Amniotic stem cell (primary cell): Measurements from ENCODE around the gene ACOX3.
"Not testable (repeated sequence)": the region's sequence is repeated elsewhere in the genome, so short reads cannot be mapped to it uniquely, and the experiment has no call there.

Experiments
- DNase-seq: peaks from one replicate; lab custom pipeline; 2025; lab: John Stamatoyannopoulos, UW

ACOX3 gene

DNA sequence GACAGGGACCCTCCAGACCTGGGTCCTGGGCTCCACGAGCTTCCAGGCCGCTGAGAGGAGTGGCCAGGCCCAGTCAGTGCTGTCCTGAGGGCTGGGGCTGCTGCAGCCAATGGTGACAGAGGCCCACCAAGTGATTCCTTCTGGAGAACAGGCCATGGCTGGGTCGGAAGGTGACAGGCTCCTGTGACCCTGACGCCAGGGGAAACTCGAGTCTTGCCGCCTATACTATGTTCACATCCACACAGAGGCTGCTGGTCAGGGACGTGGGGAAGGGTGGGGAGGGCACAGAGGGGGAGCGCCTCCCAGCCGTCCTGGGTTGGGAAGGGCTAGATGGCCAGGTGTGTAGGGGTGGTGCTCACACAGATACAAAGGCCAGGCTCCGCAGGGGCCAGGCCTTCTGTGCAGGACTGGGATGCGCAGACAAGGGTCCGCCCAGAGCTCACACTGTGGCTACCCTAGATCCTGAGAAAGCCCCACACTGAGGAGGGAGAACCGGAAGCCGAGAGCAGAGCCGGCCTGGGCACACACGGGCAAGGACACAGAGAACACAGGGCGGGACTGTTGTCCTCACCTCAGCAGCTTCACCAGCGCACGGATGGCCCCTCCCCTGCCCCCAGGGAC is 89.6 kb downstream of the ACOX3 start:
- DNase-seq = no peak

DNA sequence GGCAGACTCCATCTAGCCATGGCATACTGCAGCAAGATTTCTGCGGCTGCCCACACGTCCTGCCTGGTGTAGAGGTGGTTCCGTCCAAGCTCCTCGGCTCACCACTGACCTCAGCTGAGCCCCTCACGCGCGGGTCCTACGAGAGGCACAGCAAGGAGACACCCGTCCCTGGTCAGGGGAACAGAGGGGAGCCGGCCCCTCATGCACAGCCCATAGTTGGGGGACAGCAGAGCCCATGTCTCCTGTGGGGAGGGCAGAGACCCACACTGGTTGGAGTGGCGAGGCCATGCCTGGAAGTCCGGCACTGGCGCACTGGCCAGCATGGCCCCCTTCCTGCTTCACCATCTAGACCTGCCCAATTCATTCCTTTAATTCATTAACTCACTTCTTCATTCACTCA is 90.2 kb downstream of the ACOX3 start:
- DNase-seq = no peak

DNA sequence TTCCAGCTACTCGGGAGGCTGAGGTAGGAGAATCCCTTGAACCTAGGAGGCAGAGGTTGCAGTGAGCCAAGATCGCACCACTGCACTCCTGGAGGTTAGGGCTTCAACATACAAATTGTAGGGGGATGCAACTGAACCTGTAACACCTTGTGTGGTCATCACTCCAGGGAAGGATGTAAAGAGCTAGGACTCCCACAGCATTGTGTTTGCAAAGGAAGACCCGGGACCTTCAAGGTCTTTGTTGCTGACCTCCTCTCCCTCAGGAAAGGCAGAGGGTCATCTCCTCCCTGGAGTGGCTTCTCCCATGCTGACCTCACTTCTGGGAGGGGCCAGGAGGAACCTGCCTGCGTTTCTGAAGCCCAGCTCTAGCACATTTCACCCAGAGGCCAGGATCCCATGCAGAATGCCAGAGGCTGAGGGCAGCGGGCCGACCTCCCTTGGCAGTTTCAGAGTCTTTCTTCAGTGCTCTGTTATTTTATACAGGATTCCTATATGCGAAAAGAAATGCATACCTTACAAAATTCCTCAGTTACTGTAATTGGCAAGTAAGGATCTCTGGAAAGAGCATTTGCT is 90.8 kb downstream of the ACOX3 start:
- no peak for DNase-seq

DNA sequence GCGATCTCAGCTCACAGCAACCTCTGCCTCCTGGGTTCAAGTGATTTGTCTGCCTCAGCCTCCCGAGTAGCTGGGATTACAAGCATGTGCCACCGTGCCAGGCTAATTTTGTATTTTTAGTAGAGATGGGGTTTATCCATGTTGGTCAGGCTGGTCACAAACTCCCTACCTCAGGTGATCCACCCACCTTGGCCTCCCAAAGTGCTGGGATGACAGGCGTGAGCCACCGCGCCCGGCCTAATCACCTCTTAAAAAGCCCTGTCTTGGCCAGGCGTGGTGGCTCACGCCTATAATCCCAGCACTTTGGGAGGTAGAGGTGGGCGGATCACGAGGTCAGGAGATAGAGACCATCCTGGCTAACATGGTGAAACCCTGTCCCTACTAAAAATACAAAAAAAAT is 91.3 kb downstream of the ACOX3 start:
- not testable (repeated sequence) for DNase-seq

DNA sequence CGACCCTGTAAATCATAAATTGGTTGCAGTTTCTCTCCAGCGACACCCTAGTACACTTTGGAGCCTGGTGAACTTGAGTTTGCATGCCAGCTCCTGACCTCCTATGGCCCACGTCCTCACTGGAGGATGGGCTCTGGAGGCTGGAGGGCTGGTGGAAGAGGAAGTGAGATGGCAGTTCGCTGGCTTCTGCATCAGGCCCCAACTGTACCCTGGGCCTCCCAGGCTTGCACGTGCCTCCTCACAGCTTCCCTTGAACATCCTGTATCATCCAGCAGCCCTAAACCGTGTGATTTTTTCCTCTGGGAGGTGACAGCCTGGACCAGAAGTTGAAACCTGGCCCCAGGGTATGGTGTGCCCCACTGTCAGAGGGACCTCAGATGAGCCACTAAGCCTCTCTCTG is 92.5 kb downstream of the ACOX3 start:
- no peak for DNase-seq

DNA sequence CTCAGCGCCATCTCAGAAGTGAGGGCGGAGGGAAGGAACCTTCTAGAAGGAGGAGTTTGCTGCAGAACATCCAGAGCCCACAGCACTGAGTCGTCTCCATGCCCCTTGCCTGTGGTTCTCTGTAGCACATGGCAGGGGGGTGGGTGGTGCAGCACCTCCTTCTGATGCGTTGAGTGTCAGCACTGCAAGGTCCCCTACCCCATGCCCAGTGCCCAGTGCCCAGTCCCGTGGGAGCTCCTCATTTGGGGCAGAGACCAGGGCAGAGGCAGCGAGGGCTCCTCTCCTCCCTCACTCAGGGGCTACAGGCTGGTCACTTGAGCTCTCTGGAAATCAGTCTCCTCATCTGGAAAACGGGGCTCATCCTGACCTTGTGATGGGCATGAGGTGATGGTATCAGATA is 92.9 kb downstream of the ACOX3 start:
- no peak for DNase-seq

DNA sequence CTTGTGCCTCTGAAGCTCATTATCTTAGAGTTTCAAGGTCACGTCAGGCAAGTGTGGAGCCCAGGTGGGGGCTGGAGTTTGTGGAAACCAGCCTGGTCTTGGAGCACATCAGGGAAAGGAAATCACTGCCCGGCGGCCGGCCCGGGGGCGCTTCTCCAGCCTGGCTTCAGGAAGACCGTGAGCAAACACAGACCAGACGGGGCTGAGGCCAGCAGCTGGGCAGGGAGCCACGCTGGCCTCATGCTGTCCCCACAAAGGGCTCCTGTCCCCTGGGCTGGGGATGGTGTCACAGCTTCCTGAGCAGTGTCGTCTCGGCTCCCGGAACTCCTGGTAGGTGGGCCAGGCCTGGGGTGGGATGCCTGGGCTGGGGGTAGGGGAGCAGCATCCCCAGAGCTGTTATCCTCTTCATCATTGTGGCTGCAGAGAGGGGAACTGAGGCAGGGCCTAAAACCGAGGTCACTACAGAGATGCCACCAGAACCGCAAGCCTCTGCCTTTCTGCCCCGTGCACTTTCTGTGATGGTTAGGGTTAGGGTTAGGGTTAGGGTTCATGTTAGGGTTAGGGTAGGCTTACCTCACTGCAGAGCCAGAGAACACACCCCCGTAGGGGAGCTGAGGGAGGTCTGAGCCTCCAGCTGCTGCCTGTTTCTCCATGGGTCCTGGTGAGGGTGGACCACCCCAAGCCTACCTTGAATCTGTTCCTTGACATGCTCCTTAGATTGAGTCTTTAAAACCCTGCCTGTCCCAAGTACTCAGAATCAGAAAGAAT is 93.5 kb downstream of the ACOX3 start:
- DNase-seq = no peak

DNA sequence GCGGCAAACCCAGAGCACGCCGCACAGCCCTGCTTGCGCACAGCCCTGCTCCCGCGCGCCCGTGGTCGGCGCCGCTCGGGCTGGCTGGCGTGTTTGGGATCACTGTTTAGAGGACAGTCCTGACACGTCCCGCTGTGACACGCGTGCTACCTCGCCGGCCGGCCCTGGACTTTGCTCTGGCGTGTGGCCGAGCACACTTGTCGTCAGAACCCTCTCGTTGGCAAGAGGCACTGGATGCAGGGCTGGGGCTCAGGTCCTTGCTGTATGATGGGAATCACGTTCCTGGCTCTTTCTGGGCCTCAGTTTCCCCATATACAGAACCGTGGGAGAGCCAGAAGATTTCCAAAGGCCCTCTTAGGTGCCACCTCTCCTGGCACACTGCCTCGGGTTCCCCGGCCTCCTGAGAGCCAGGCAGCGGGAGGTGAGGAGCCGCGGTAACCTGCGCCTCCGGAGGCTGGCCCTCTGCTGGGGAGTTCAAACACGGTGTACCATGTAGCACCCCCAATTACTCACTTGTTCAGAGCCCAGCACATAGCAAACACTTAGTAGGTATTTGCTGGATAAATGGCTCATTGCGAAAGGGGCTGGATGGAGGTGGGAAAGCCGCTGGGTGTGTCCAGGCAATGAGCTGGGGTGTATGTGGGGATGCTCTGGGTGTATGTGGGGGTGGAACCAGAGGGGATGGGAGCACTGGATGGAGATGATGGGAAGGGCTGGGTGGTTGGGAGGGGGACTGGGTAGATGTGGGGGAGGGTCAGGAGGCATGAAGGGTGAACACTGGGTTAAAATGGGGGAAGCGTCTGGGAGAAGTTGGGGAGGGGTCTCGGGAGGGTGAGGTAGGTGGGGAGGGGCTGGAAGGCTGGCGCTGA is 94.3 kb downstream of the ACOX3 start:
- no peak for DNase-seq

DNA sequence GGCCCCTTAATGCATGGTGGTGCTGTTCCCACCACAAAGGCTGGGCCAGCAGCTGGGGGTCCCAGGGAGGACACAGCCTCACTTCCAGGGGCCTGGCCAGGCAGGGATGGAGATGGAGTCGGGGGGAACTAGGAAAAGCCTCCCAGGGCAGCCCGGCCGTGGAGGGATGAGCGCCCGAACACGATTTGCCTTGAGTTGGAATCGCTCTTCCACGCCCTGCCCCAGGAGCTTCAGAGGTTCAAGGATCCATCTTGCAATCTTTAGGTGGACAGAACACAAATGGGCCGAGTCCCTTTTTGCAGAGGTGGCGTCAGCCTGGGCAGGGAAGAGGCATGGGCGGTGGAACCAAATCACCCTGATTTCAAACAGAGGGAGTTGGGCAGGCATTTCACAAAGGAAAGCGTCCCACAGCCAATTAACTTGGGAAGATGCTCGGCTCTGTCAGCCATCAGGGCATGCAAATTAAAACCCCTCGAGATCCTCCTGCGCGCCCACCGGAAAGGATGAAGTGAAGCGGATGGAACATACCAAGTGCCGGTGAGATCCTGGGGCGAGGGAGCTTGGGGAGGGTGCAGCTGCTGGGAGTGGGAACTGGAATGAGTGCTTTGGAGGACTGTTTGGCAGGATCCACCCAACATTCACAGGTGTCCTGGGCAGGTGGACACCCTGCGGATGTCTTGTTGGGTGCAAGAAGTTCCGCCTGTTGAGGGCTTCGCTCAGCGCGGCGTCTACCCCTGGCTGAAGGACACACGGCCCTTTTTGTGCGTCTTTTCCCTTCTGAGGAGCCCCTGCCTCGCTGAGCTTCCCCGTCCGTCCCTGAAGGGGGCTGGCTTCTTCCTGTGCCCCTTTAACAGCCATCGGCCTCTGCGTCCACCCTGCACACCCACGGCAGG is 95.2 kb downstream of the ACOX3 start:
- DNase-seq = no peak

DNA sequence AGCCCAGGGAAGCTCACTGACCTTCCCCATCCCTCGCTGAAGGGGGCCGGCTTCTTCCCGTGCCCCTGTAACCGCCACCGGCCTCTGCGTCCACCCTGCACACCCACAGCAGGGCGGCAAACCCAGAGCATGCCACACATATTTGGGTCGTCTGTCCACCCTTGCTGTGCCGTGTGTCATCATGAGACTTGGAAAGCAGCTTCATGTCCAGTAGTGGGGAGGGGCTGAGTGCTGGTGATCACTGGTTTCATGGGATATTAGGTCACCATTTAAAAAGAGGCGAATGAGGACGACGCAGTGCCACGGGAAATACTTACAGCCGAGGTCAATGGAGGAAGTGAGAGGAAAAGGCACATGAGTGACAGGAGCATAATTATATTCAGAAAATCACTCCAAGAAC is 96.1 kb downstream of the ACOX3 start:
- no peak for DNase-seq

DNA sequence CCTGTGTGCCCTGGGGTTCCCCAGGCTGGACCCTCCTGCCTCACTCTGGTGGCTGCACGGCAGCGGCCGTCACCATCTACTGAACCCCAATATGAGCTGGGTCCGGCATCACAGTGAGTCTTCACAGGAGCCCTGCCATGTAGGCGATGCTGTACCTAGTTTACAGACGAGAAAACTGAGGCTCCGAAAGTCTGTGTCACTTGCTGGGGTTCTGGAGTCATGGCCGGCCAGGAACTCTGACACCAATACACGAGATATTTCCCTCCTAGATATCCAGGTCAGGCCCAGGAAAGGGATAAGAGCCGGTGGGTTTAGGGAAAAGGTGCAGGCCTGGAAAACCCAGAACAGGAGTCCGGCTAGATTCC is 96.6 kb downstream of the ACOX3 start:
- DNase-seq = no peak

DNA sequence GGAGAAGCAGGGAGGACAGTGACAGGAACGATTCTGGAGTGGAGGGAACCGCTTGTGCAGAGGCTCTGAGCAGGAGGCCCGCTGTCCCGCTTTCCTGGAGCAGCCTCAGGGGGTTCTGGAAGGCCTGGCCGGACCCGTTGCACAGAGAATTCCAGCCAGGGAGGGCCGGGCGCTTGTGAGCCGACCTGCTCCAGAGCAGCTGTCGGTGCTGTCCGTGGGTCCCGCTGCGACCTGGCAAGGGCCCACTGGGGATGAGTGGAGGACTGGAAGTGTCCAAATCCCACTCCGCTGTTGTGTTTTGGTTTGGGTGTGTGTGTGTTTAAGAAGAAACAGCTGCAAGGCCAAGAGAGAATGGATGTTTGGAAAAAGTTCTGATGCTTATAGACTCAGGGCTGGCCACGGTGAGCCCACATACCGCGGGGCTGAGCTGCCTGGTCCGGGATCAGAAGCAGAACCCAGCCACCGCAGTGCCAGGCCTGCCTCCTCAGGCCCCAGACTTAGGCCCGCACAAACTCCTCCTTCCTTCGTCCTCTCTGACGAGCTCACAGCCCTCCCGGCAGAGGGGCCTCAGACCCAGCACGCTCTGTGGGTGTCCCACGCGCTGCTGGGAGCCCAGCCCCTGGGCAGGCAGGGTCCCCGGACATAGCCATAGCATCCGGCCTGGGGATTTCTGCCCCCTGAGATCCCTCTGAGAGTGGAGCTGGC is 97.1 kb downstream of the ACOX3 start:
- no peak for DNase-seq

DNA sequence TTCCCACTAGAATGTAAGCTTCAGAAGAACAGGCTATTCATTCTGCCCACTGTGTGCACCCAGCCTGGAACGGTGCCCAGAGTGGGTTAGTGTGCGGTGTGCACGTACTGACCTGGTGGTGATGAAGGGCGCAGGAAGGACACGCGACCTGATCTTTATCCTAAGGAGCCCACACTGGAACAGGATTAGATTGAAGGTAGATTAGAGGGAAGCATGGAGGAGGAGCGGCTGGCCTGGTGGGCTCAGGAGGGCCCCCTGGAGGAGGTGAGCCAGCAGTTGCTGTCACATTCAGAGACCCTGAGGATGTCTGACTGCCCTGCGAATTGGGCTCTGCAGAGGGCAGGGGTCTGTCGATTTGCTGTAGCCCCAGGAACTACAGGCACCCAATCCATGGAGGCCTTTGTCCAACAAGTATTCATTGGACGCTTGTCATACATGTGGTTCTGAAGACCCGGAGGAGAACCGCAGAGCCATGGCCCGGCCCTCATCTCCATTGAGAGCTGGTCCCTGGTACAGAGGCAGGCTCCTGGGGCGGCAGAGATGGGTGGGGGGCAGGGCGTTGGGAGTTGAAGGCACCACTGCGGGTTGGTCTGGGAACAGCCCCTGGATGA is 97.8 kb downstream of the ACOX3 start:
- no peak for DNase-seq

DNA sequence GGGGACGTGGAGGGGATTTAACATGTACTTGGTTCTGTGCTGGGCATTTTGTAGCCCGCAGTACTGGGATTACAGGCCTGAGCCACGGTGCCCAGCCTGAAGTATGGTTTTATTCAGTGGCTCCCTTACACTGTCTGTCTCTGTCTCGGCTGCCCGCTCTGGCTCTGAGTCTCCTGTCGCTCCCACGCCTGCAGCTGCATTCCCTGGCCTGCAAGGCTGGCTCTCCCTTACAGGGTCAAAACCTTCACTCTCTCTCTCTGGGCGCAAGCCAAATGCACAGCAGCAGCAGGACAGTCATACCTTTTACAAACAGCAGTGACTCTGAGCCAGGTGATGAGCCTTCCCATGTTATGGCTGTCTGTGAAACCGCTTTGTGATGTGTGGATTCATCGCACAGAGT is 98.8 kb downstream of the ACOX3 start:
- no peak for DNase-seq

DNA sequence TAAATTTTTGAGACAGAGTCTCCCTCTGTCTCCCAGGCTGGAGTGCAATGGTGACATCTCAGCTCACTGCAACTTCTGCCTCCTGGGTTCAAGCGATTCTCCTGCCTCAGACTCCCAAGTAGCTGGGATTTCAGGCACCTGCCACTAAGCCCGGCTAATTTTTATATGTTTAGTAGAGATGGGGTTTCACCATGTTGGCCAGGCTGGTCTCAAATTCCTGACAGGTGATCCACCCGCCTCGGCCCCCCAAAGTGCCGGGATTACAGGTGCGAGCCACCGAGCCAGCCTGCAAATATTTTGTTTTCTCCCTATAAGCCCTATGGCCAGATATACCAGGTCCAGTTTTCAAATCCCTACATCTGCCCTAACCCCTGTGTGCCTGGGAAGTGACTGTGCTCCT is 99.2 kb downstream of the ACOX3 start:
- not testable (repeated sequence) for DNase-seq

DNA sequence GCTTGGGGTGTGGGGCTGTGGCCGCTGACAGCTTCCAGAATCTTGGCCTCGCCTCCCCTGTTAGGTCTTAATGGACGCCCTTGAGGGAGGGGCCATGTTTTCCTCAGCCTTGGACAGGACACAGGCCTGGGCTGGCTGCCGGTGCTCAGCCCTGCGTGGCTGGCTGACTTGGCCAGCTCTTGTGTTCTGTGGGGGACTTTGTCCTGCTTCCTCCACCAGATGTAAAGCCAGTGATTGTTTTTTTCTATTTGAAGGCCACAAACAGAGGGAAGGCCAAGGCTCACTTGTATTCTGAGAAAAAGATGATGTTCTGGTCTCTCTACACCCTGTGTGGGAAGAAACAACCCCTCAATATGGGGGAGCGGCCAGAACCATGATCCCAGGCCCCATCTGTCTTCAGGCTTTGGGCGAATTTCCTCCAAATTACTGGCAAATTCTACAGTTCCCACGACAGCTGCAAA is 99.7 kb downstream of the ACOX3 start:
- no peak for DNase-seq

DNA sequence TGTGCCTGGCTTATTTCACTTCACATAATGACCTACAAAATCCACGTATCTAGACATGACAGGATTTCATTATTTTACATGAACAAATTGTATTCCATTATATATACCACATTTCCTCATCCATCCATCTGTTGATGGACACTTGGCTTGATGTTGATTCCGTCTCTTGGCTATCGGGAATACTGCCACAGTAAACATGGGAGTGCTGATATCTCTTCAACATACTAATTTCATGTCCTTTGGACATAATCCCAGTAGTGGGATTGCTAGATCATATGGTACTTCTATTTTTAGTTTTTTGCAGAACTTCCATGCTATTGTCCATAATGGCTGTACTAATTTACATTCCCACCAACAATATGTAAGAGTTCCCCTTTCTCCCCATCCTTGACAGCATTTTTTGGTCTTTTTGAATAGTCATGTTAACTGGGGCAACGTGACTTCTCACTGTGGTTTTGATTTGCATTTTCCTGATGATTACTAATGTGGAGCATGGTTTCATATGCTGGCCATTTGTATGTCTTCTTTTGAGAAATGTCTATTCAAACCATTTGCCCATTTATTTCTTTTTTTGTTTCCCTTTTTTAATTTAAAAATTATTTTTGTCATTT is 102.1 kb downstream of the ACOX3 start:
- DNase-seq = no peak

DNA sequence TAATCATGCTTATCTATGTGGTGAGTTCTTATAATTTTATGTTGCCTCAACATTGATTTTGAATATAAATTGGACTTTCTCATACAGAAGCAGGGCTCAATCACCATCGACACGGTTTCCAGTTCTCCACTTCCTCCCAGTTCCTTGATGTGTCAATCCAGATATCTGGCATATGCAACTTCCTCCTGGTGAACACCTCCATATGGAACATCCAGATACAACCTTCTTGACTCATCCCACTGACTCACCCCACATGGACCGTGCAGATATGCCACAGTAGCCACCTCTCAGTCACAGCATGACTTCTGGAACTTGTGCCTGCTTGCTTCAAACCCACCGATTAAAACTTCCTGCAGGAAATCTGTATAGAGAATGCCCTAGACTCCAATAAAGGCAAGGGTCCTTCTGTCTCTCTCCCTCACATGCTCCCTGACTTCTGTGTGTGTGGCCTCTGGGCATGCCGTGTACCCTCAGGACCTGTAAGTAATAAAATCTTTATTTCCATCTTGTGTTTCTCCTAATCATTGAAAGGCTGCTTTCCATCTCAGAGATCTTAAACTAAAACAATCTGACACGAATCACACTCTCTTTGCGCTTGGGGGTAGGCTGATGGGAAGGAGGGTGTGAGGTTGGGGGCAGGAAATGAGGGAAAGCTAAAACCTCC is 104.0 kb downstream of the ACOX3 start:
- DNase-seq = no peak

DNA sequence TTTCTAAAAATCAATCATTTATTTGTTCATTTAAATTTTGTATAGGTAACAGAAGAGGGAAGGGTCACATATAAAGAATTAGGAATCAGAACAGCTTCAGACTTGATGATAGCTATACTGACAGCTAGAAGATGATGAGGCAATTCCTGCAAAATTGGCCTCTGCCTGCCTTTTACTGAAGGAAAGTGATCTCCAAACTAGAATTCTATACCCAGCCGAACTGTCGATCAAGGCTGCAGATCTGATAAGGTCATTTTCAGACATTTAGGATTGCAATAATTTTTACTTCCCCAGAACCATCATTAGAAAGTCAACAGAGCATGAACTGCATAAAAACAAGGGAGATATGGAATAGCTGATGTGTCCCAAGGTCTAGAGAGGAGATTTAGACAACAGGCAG is 104.7 kb downstream of the ACOX3 start:
- no peak for DNase-seq
